C4-2B (cell line): ENCODE measurements around the gene PTPRN2.

ENCODE experiments used
- ZFX ChIP-seq: fragments of 450-650 bp; IDR thresholded peaks from 2 replicates; pipeline ENCODE4 v1.6.1; 2017
- TF ChIP-seq, protein P1 (sequence below): fragments of 450-650 bp; conservative IDR thresholded peaks from 2 replicates; pipeline ENCODE4 v1.5.1; 2017; ENCODE audit warnings: mild to moderate bottlenecking

- TF ChIP-seq, protein P1, sequence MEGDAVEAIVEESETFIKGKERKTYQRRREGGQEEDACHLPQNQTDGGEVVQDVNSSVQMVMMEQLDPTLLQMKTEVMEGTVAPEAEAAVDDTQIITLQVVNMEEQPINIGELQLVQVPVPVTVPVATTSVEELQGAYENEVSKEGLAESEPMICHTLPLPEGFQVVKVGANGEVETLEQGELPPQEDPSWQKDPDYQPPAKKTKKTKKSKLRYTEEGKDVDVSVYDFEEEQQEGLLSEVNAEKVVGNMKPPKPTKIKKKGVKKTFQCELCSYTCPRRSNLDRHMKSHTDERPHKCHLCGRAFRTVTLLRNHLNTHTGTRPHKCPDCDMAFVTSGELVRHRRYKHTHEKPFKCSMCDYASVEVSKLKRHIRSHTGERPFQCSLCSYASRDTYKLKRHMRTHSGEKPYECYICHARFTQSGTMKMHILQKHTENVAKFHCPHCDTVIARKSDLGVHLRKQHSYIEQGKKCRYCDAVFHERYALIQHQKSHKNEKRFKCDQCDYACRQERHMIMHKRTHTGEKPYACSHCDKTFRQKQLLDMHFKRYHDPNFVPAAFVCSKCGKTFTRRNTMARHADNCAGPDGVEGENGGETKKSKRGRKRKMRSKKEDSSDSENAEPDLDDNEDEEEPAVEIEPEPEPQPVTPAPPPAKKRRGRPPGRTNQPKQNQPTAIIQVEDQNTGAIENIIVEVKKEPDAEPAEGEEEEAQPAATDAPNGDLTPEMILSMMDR, result no peak
- no peak for TF ChIP-seq ZFX
These were observed 88.6 kb downstream of the PTPRN2 start for GRCh38 chr7:158499082-158499455.
